Germinal center (tissue), 1 donor: Measurements from ENCODE around the gene PARD6A.

Experiments used
- DNase-seq: peaks from one replicate; pipeline ENCODE4 v3.0.0; 2012; ENCODE audit warnings: mixed read lengths, low spot score

Gene PARD6A

GRCh38 chr16:67666559-67667452 is 6.0 kb downstream of the PARD6A start, which contains the start of the genes C16orf86 and ENKD1:
C16orf86 (plus strand) TSS chr16:67666814; CDS start chr16:67666971, 157 bp downstream.
ENKD1 (minus strand) TSS chr16:67666750; CDS start chr16:67666442, 308 bp downstream.
- DNase-seq: peak; percentile 94

- no peak for DNase-seq
Observed at GRCh38 chr16:67667453-67667816, 6.7 kb downstream of the PARD6A start.

- peak; percentile 96 for DNase-seq
Observed at GRCh38 chr16:67667817-67668494, 7.2 kb downstream of the PARD6A start.

GRCh38 chr16:67668495-67669157 is 7.9 kb downstream of the PARD6A start:
- peak; percentile 64 for DNase-seq

- DNase-seq: no peak
Observed at GRCh38 chr16:67669499-67670101, 8.8 kb downstream of the PARD6A start.

- no peak for DNase-seq
Observed at GRCh38 chr16:67672306-67672705, 11.5 kb downstream of the PARD6A start.

GRCh38 chr16:67672739-67673662 is 12.2 kb downstream of the PARD6A start:
- DNase-seq: peak; percentile 86

GRCh38 chr16:67673712-67674580 is 13.2 kb downstream of the PARD6A start:
- DNase-seq: no peak

- no peak for DNase-seq
Observed at GRCh38 chr16:67674851-67675578, 14.3 kb downstream of the PARD6A start.

- DNase-seq: no peak
Observed at GRCh38 chr16:67675579-67675935, 14.8 kb downstream of the PARD6A start.

- DNase-seq: no peak
Observed at GRCh38 chr16:67675999-67676398, 15.2 kb downstream of the PARD6A start.

GRCh38 chr16:67676516-67676915 is 15.8 kb downstream of the PARD6A start:
- no peak for DNase-seq

- DNase-seq: no peak
Observed at GRCh38 chr16:67676939-67677338, 16.2 kb downstream of the PARD6A start.

GRCh38 chr16:67677712-67678111 is 17.0 kb downstream of the PARD6A start:
- no peak for DNase-seq

- DNase-seq: no peak
Observed at GRCh38 chr16:67678354-67679023, 17.7 kb downstream of the PARD6A start.

GRCh38 chr16:67679935-67680897 is 19.5 kb downstream of the PARD6A start:
- DNase-seq: no peak

GRCh38 chr16:67683767-67684166 is 23.0 kb downstream of the PARD6A start:
- no peak for DNase-seq
